Measurements from ENCODE around the gene SNX13.

Gene SNX13

DNA sequence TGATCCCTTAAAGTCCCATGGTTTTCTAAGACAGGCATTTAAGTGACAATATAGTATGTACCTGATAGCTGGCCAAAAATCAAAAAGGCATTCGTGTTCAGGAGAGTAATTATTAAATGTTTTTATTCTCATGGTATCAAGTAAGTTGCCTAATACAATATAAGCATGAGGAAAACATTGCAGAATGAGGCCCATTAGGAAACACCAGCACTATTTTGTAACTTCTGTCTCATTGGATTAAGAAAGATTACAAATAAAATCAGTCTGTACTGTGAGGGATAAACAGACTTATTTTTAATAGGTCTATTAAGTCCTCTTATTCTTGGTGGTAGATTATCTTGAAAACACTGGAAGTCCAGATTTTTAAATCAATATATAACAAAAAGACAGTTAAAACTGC, 110.1 kb downstream of the SNX13 start:
- H3K9me3 ChIP-seq: no peaks in the 10 kb centered on the region
- intact Hi-C loops (cut with DNase I; ENCODE audit: low total_unique reads): no loop called here
- H3K4me1 ChIP-seq: no peaks in the 10 kb centered on the region
- H3K27ac ChIP-seq: no peak overlapping the region
- peaks cover 0 to 8% (median 7%) of the 10 kb centered on the region in 3 donors for H3K36me3 ChIP-seq
- no peaks in the 10 kb centered on the region for H3K27me3 ChIP-seq
- no peak for DNase-seq
- TF ChIP-seq, protein P1, sequence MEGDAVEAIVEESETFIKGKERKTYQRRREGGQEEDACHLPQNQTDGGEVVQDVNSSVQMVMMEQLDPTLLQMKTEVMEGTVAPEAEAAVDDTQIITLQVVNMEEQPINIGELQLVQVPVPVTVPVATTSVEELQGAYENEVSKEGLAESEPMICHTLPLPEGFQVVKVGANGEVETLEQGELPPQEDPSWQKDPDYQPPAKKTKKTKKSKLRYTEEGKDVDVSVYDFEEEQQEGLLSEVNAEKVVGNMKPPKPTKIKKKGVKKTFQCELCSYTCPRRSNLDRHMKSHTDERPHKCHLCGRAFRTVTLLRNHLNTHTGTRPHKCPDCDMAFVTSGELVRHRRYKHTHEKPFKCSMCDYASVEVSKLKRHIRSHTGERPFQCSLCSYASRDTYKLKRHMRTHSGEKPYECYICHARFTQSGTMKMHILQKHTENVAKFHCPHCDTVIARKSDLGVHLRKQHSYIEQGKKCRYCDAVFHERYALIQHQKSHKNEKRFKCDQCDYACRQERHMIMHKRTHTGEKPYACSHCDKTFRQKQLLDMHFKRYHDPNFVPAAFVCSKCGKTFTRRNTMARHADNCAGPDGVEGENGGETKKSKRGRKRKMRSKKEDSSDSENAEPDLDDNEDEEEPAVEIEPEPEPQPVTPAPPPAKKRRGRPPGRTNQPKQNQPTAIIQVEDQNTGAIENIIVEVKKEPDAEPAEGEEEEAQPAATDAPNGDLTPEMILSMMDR (IDR thresholded peaks at IDR 0.05): no peak
- no peak overlapping the region for H3K4me3 ChIP-seq

DNA sequence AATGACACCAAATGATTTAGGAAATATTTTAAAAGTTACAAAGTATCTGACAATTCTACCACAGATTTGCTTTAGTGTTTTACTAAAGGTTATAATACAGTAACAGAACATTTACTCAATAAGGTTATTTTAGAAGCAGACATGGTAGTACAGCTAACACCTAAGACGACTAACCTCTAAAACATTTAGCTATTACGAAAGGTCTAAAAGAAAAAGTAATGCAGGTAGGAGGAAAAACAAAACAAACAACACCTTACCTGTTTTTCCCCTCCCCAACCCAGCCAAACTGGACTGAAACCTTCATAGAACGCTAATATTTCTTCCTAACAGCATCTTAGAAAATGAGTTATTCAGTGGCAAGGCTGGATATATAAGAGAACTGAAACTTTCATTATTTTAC, 111.3 kb downstream of the SNX13 start:
- Histone ChIP-seq H3K27ac (no peak overlapping the region), H3K27me3 (no peaks in the 10 kb centered on the region), H3K4me3 (no peak overlapping the region), H3K36me3 (peaks cover 0 to 7% (median 4%) of the 10 kb centered on the region in 3 donors), H3K9me3 (no peaks in the 10 kb centered on the region), H3K4me1 (no peaks in the 10 kb centered on the region)
- TF ChIP-seq, protein P1 (IDR thresholded peaks at IDR 0.05): no peak
- no peak for DNase-seq
- intact Hi-C loops (cut with DNase I; ENCODE audit: low total_unique reads): no loop called here

DNA sequence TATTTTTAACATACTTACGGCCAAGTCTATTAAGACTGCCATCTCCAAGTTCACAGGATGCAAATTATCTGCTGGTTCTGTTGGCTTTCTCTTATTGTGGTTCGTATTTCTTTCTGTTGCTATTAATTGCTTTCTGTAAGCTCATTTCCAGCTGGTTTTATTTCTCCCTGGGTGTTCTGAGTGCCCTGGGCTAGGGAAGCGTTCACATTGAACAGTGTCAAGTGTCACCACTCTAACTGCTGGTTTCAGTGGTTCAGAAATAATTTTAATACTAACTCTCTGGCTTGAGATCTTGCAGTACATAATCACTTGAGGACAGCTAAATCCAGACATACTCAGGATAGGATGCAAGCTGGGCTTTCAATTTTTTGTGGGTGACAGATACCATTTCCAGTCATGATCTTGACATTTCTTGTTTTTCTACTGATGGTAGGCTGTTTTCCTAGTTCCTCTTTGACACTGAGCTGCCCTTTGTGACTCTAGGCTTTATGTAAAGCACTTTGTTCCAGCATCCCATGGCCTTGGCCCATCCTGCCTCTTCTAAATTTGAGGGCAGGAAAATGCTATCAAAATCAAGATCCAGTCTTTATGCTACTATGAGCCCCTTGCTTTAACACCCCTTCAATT, 117.6 kb downstream of the SNX13 start:
- no peak overlapping the region for H3K27ac ChIP-seq
- peaks cover 0 to 21% (median 8%) of the 10 kb centered on the region in 3 donors for H3K36me3 ChIP-seq
- no peaks in the 10 kb centered on the region for H3K4me1 ChIP-seq
- DNase-seq: no peak
- no peaks in the 10 kb centered on the region for H3K27me3 ChIP-seq
- intact Hi-C loops (cut with DNase I; ENCODE audit: low total_unique reads): no loop called here
- H3K4me3 ChIP-seq: no peak overlapping the region
- TF ChIP-seq, protein P1 (IDR thresholded peaks at IDR 0.05): no peak
- no peaks in the 10 kb centered on the region for H3K9me3 ChIP-seq

DNA sequence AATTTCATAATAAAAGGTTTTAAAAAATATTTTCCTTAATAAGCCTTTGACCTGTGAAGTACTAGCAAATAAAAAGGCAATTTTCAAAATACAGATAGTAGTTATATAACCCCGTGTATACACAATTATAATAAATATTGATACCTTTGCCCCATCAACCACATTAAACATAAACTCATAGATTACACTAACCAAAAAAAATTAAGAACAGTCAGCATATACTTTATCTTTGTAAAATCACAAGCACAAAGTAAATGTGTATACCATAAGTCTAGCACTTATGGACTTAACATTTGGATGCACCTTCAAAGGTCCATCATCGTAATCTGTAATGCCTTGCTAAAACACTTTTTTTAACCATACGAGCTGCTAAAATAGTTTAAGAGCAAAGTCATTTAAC, 123.4 kb downstream of the SNX13 start:
- no peak for DNase-seq
- peaks cover 0 to 6% (median 0%) of the 10 kb centered on the region in 3 donors for H3K9me3 ChIP-seq
- TF ChIP-seq, protein P1 (IDR thresholded peaks at IDR 0.05): no peak
- H3K4me3 ChIP-seq: no peak overlapping the region
- intact Hi-C loops (cut with DNase I; ENCODE audit: low total_unique reads): no loop called here
- H3K27me3 ChIP-seq: no peaks in the 10 kb centered on the region
- no peaks in the 10 kb centered on the region for H3K4me1 ChIP-seq
- peaks cover 23 to 32% (median 24%) of the 10 kb centered on the region in 3 donors for H3K36me3 ChIP-seq
- no peak overlapping the region for H3K27ac ChIP-seq

DNA sequence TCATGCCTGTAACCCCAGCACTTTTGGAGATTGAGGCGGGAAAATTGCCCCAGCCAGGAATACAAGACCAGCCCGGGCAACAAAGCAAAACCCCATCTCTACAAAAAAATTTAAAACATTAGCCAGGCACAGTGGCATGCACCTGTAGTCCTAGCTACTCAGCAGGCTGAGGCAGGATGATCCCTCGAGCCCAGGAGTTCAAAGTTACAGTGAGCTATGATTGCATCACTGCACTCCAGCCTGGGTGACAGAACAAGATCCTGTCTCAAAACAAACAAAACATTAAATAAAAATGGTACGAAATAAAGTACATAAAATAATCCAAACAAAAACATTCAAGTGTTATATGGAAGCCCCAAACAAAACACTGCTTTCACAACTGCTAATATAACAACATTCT, 125.0 kb downstream of the SNX13 start:
- DNase-seq: no peak
- intact Hi-C loops (cut with DNase I; ENCODE audit: low total_unique reads): no loop called here

More for the DNA sequence above, 125.0 kb downstream of the SNX13 start:
- Histone ChIP-seq H3K27me3 (no peaks in the 10 kb centered on the region), H3K9me3 (peaks cover 0 to 13% (median 0%) of the 10 kb centered on the region in 3 donors), H3K4me3 (no peak overlapping the region), H3K4me1 (no peaks in the 10 kb centered on the region), H3K27ac (no peak overlapping the region), H3K36me3 (peaks cover 13 to 32% (median 24%) of the 10 kb centered on the region in 3 donors)
- TF ChIP-seq, protein P1 (IDR thresholded peaks at IDR 0.05): no peak
